HG03378 (cell line): Measurements from ENCODE around the gene RNF31.
A peak's percentile ranks its signal among the peaks of the same experiment; 100 is the strongest.

Source experiments
- ATAC-seq: cut with Tn5 transposase; IDR thresholded peaks from one replicate; pipeline ENCODE4 v1.9.1; 2021; ENCODE audit warnings: mild to moderate bottlenecking, moderate library complexity; ENCODE audit not compliant: unreplicated experiment

Gene RNF31

DNA sequence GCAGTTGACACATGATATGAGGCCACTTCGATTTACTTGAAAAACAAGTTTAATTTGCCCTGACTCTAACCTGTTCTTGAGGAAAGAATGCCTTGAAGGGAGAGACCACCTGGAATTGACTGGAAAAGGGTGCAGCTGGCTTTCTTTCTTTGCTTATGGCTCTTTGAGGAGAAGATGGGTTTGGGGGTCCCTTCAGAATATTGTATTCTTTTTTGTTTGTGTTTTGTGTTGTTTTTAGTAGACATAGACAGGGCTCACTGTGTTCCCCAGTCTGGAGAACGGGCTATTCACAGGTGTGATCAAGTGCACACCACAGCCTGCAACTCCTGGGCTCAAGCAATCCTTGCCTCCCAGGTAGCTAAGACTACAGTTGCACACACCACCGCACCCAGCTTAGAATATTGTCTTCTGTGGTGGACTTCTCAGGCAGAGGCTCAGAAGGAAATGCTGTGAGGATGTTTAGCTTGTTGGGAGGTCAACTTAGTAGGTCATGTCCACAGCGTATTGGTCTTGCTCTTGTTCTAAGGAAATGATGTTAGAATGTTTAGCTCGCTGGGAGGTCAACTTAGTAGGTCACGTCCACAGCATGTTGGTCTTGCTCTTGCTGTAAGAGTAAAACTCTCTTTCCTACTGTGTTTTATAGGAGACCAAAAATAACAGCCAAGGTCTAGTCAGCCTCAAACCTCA, 31.0 kb upstream of the RNF31 start:
- no peak for ATAC-seq

DNA sequence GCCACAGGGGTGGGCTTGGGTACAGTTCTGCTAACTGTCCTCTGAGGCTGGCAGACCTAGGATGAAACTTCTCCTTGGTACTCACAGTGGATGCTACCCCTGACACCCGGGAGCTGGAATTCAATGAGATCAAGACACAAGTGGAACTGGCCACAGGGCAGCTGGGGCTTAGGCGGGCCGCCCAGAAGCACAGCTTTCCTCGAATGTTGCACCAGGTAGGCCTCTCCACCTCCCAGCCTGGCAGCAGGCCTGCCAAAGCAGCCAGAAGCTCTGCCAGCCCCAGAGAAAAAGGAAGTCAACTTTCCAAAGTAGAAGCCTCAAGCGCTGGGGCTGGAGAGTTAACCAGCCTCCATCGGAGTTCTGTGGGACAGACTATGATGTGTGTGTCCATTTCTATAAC, 30.1 kb upstream of the RNF31 start:
- no peak for ATAC-seq

DNA sequence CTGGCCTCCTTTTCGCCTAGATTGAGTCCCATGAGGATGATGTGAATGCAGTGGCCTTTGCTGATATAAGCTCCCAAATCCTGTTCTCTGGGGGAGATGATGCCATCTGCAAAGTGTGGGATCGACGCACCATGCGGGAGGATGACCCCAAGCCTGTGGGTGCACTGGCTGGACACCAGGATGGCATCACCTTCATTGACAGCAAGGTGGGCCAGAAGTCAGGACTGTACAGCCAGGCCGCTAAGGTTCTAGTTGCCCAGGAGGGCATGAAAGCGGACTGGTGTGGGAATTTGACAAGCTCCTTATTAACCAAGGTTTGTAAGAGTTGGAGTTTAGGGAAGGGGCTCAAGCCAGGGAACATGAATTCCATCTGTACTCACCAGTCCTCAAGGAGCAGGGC, 27.6 kb upstream of the RNF31 start:
- no peak for ATAC-seq

DNA sequence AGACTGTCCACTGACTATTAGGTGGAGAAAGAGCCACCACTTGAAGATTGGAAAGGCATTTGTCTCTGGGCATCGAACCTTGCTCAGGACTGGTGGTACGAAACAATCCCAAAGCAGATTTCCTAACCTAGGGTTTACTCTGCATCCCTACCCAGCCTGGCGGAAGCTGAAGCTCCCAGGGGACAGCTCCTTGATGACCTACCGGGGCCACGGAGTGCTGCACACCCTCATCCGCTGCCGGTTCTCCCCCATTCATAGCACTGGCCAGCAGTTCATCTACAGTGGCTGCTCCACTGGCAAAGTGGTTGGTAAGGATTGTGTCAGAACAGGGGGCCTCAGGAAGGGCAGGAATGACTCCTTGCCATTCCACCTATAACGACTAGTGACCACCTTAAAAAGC, 26.1 kb upstream of the RNF31 start:
- ATAC-seq, result no peak

DNA sequence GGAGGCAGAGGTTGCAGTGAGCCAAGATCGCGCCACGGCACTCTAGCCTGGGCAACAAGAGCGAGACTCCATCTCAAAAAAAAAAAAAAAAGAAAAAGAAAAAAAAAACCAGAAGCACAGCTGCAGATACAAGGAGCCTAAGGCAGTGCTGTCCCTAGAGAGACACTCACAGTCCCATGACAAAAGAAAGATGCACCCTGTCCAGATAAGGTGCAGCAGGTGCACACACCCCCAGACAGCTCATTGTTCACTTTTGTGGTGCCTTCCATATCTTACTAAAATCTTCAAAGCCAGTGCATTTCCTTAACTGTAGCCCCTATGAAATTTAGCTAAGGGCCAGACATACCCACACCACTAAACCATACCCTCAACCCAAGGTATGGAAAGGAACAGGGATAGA, 24.9 kb upstream of the RNF31 start:
- no peak for ATAC-seq

DNA sequence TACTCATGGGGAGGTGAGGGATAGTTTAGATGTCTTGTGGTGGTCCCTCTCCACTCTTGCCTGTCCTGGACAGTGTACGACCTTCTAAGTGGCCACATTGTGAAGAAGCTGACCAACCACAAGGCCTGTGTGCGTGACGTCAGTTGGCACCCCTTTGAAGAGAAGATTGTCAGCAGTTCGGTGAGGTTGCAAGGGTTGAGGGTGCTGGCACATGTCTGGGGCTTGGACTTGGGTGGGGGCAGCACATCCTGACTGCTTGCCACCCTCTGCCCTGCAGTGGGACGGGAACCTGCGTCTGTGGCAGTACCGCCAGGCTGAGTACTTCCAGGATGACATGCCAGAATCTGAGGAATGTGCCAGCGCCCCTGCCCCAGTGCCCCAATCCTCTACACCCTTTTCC, 24.4 kb upstream of the RNF31 start:
- no peak for ATAC-seq

DNA sequence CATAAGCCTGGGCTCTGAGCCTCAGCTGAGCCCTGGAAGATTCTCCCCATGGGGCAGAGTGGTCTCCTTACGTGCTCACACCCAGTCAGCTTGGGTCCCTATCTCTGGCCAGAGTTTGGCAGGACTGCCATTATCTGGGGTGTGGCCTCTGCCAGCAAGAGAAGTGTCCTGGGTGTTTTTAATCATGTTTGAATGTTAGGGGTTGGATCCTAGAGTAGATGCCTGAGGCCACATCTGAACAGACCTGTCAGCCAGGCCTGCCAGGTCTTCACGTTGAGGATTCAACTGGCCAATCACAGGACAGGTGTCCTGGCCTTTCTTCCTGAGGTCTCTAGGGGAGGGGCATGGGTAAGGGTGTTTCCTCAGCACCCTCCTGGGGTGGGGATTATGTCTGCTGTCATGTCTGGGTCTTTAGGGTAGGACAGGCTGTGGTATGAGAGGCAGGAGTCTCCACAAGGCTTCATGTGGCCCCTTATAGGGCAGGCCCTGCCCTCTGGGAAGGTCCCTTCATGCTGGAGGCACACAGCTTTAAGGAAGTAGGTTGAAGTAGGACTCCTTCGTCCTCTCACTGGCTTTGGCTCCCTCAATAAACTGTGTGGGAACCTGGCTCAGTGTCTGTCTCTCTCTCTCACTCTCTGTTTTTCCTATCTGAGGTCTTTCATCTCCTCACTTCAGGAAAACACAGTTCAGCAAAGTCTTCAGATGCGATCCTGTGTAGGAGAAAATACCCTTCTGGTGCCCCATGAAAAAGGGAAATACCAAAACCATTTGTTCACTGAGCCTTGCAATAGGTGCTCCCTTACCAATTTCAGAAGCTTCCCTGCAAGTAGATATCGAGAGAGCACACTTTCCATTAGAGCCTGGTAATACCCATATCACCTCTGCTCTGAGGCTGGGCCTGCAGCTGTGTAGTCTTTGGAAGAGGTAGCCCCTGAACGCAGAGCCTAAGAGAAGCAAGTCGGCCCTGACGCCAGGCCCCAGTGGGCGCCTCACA, 23.6 kb upstream of the RNF31 start:
- no peak for ATAC-seq

DNA sequence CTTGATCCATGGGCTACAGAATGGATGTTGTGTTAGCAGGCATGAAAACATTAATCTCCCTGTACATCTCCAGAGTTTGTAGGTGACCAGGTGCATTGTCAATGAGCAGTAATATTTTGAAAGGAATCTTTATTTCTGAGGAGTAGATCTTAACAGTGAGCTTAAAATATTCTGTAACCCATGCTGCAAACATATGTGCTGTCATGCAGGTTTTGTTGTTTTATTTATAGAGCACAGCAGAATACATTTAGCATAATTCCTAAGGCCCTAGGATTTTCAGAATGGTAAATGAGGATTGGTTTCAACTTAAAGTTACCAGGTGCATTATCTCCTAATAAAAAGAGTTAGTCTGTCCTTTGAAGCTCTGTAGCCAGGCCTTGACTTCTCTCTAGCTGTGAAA, 20.4 kb upstream of the RNF31 start:
- ATAC-seq, result no peak

DNA sequence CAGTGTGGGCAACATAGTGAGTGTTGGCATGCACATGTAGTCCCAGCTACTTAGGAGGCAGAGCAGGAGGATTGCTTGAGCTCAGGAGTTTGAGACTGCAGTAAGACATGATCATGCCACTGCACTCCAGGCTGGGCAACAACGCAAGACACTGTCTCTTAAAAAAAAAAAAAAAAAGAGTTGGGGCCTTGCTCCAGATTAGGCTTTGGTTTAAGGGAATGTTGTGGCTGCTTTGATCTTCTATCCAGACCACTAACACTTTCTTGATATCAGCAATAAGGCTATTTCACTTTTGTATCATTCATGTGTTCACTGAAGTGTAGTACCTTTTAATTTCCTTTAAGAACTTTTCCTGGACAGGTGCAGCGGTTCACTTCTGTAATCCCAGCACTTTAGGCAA, 19.6 kb upstream of the RNF31 start:
- ATAC-seq, result no peak

DNA sequence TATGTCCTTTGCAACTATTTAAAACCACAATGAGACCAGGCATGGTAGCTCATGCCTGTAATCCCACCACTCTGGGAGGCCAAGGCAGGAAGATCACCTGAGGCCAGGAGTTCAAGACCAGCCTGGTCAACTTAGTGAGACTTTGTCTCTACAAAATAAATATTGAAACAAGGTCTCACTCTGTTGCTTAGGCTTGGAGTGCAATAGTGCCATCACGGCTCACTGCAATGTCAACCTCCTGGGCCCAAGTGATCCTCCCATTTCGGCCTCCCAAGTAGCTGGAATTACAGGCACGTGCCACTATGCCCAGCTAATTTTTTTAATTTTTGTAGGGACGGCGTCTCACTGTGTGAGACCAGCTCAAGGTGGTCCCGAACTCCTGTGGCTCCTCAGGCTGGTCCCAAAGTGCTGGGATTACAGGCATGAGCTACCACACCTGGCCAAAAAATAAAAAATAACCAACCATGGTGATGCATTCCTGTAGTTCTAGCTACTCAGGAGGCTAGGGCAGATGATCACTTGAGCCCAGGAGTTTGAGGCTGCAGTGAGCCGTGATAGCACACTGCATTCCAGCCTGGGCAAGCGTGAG, 17.8 kb upstream of the RNF31 start:
- no peak for ATAC-seq

DNA sequence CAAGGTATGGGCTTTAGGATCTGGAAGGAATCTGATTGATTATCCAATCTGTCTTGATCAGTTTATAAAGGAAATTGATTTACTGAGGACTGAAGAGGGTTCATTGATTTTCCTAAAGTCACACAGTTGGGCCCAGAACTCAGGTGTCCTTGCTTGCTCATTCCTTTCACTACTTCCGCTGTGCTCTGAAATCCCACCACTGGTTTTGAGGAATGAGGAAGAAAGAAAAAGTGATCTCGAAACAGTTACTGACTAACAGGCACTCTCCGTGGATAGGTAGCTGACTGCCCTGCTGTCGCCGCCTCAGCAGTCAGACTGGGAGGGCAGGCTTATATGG, 16.9 kb upstream of the RNF31 start, which contains the start of gene FITM1:
Gene FITM1 (plus strand): TSS at position 280 of the 337 bp plus-strand sequence. CDS start 905 bp downstream, outside the sequence.
- no peak for ATAC-seq

DNA sequence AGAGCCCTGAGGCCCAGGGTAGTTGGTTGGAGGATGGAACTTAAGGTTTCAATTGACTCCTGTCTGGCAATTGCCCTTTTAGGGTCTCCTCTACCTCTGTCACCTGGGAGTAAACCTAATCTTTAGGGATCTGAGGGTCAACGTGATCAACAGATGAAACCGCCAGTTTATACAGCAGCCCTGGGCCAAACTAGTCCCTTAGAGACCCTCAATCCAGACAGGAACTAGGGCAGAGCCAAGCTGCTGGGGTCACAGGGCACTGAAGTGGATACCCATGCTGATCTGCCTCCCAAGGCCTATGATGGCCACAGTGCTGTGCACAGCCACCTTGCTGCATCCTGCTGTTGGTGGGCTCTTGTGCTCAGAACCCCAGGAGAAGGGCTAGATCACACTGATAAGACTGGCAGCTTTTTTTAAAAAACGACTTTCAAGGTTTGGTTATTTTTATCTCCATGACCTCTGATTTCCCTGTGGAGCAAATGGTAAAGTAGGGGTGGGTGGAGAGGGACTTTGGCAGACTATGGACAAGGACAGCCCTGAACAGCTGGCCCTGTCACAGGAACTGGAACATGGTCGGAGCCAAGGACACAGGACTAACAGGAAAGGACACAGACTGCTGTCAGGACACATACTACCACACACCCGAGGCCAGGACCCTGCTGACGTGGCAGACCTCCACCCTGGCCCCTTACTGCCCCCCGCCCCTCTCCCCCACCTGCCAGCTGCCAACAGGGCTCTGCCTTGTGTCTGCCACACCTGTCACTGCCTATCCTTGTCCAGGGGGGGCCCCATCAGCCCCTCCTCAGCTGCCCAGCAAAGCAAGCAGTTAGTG, 16.4 kb upstream of the RNF31 start:
- no peak for ATAC-seq

DNA sequence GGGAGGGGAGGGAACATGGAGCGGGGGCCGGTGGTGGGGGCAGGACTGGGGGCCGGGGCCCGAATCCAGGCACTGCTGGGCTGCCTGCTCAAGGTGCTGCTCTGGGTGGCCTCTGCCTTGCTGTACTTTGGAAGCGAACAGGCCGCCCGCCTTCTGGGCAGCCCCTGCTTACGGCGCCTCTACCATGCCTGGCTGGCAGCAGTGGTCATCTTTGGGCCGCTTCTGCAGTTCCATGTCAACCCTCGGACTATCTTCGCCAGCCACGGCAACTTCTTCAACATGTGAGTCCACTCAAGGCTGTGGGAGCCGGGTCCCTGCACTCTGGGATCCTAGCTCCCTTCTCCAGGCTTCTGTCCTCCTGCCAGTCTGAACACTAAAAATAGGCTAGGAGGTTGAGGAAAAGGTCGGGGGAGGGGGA, 15.7 kb upstream of the RNF31 start:
- ATAC-seq, result no peak

DNA sequence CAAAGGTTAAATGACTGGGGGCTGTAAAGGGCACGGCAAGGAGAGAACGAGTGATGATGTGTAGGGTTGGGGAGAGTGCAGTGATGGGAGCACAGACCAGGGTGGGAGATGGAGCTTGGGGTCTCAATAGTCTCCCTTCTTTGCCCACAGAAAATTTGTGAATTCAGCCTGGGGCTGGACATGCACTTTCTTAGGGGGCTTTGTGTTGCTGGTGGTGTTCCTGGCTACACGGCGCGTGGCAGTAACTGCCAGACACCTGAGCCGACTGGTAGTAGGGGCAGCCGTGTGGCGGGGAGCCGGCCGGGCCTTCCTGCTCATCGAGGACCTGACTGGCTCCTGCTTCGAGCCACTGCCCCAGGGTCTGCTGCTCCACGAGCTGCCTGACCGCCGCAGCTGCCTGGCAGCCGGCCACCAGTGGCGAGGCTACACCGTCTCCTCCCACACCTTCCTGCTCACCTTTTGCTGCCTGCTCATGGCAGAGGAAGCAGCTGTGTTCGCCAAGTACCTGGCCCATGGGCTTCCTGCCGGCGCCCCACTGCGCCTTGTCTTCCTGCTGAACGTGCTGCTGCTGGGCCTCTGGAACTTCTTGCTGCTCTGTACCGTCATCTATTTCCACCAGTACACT, 15.1 kb upstream of the RNF31 start:
- ATAC-seq, result no peak

DNA sequence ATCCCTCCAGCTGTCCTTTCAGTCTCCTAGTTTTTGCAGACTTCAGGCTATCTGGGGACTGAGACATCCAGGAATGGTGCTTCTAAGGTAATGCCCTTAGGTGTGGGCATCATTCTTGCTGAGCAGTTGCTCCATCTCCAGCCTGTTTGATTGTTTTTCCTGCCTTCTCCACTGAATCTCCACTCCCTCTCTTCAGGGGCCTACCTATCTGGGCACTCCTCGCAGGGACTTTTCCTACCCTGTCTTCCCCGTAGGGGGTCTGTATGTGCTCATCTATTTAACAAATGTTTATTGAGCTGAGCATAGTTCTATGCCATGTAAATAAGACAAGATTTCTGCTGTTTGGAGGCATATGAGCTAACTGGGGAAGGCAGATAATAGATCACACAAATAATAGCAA, 14.3 kb upstream of the RNF31 start:
- ATAC-seq, result no peak

DNA sequence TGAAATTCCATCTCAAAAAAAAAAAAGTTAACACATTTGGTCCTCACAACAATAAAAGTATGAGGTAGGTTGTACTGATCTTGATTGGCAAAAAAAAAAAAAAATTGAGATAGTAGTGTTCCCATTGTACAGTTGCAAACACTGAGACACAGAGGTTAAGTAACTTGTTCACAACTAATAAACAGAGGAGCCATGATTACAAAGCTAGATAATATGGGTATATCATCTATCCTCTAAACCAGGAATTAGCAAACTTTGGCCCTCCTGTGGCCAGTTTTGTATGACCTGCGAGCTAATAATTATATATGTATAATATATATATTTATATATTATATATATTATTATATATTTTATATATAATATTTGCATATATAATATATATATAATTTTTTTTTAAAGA, 13.6 kb upstream of the RNF31 start:
- no peak for ATAC-seq

DNA sequence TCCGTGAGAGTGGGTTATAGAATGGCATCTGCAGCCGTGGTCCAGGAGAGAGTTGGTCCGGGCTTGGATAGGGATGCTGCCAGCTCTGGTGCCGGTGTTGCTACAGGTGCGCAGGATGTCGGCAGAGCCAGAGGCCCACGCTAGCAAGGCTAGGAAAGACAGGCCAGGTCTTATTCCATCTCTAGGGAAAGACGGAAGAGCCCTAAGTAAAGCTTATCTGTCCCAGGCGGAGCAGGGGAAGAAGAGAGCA, 11.8 kb upstream of the RNF31 start:
- ATAC-seq, result peak; percentile 5

DNA sequence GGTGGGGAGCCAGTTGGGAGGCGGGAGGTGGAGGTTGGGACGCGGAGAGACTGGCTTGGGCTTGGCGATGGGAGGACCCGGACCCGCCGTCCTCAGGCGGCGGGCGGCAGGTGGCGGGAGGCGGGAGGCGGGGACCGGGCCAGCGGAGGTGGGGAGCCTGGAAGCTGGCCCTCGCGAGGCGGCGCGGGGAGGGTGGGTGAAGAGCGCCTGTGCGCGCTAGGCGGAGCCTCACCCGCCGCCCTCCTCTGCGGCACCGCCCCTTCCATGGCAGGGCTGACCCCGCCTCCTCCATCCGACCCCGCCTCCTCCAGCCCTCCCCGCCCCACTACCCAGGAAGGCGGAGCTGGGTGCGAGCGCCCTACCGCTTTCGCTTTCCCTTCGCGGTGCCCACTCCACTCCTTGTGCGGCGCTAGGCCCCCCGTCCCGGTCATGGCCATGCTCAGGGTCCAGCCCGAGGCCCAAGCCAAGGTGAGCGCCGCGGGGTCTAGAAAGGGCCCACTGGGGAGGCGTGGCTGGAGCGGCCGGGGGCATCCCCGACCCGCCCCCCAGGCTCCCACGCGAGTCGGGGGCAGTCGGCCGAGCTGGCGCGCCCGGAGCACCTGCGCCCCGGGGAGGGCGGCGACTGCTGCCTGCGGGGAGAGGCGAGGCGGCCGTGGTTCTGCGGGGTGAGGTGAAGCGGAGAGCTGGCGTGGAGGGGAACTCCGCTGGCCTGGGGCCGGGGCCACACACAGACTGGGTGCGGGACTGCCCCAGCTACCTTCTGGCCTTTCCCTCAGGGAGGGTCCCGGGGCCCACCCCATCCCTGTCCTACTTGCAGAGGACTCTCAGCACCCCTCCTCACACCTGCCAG, 11.2 kb upstream of the RNF31 start, which contains the start of gene PSME1:
Gene PSME1 (plus strand): TSS at position 361 of the 850 bp plus-strand sequence. CDS start 69 bp downstream, at position 430.
- ATAC-seq, result peak; percentile 57

DNA sequence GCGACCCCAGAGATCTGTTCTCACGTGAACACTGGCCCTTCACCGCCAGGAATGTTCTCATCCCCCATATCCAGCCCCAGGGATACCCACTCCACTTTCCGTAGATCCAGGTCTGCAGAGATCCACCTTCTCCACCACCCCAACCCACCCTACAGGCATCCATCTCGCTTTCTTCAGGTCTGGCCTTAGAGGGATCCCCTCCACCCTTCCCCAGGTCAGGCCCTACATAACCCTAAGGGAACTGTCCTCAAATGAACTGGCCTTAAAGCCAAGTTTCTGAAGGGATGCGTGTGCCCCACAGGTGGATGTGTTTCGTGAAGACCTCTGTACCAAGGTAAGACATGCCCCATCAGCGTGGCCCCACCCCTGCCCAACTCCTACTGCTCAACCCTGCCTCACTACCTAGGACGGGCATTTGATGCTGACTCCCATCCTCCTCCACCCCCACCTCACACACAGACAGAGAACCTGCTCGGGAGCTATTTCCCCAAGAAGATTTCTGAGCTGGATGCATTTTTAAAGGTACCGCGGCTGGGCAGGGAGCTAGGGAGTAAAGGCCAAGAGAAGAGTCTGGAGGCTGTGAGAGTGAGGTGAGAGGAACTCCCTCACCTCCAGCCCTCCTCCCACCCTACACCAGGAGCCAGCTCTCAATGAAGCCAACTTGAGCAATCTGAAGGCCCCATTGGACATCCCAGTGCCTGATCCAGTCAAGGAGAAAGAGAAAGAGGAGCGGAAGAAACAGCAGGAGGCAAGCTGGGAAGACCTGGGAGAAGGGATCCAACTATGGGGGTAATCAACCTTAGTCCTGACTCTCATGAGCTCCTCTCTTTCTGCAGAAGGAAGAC, 10.4 kb upstream of the RNF31 start:
- no peak for ATAC-seq
